CD8-positive, alpha-beta memory T cell (primary cell): ENCODE measurements around the gene PRKACG. TPM values are rescaled to one million over a fixed set of nuclear protein-coding genes. Genes with fewer than 3 reads are reported as not detected.

Experiments used
- CTCF ChIA-PET: fragments of 350-600 bp; sonication (Branson Sonifier 250); formaldehyde crosslinking; loops from one replicate; lab custom pipeline; 2021; ENCODE audit warnings: antibody characterized with exemption; lab: Charles Lee
- POLR2A ChIA-PET: fragments of 350-600 bp; sonication (Branson Sonifier 250); formaldehyde crosslinking; loops from one replicate; lab custom pipeline; 2021; ENCODE audit warnings: antibody characterized with exemption; lab: Charles Lee
- DNase-seq, 5 donors: peaks; one replicate each; pipeline versions ENCODE4 v3.0.0 to v3.0.0-alpha.2; 2020 to 2022; ENCODE audit warnings: mixed read lengths in 1 of 5
- H3K27ac ChIP-seq: one replicate; pipeline ENCODE4 v1.7.0; 2013; ENCODE audit warnings: low read depth, mild to moderate bottlenecking, low read length, moderate library complexity
- H3K27me3 ChIP-seq: 2 replicates; pipeline ENCODE4 v1.7.0; 2013; ENCODE audit warnings: low read length, mild to moderate bottlenecking; ENCODE audit not compliant: insufficient read depth, poor library complexity, severe bottlenecking
- H3K36me3 ChIP-seq: 2 replicates; pipeline ENCODE4 v1.7.0; 2013; ENCODE audit warnings: mild to moderate bottlenecking, low read length, moderate library complexity; ENCODE audit not compliant: insufficient read depth
- H3K4me1 ChIP-seq: 2 replicates; pipeline ENCODE4 v1.7.0; 2013; ENCODE audit warnings: mild to moderate bottlenecking, low read length, moderate library complexity; ENCODE audit not compliant: insufficient read depth
- H3K4me3 ChIP-seq: 2 replicates; pipeline ENCODE4 v1.7.0; 2013; ENCODE audit warnings: mild to moderate bottlenecking, low read length
- H3K9me3 ChIP-seq: 2 replicates; pipeline ENCODE4 v1.7.0; 2013; ENCODE audit warnings: mild to moderate bottlenecking, low read length
- H3K27ac Mint-ChIP-seq, 8 donors: one replicate each; pipeline ENCODE4 v1.8.0; 2020 to 2021; ENCODE audit warnings: mixed read lengths in 8 of 8, mild to moderate bottlenecking in 6 of 8, inconsistent platforms in 3 of 8, moderate library complexity in 3 of 8
- H3K27me3 Mint-ChIP-seq, 2 donors: one replicate each; pipeline ENCODE4 v1.8.0; 2020 to 2021; ENCODE audit warnings: mixed read lengths in 2 of 2, mild to moderate bottlenecking in 1 of 2, moderate library complexity in 1 of 2
- H3K36me3 Mint-ChIP-seq, 3 donors: one replicate each; pipeline ENCODE4 v1.8.0; 2020 to 2021; ENCODE audit warnings: mixed read lengths in 3 of 3, inconsistent platforms in 1 of 3, mild to moderate bottlenecking in 1 of 3
- H3K4me1 Mint-ChIP-seq, 3 donors: one replicate each; pipeline ENCODE4 v1.8.0; 2020 to 2021; ENCODE audit warnings: mixed read lengths in 3 of 3, inconsistent platforms in 1 of 3, mild to moderate bottlenecking in 1 of 3
- H3K4me3 Mint-ChIP-seq, 7 donors: one replicate each; pipeline ENCODE4 v1.8.0; 2020 to 2021; ENCODE audit warnings: mixed read lengths in 7 of 7, mild to moderate bottlenecking in 6 of 7, moderate library complexity in 4 of 7, inconsistent platforms in 2 of 7
- H3K9me3 Mint-ChIP-seq, 5 donors: one replicate each; pipeline ENCODE4 v1.8.0; 2020 to 2022; ENCODE audit warnings: mixed read lengths in 5 of 5, mild to moderate bottlenecking in 3 of 5, moderate library complexity in 2 of 5, inconsistent platforms in 1 of 5
- polyA plus RNA-seq: library from polyadenylated mRNA; unstranded; fragments of 300-500 nt; fragmentation: Illumina TruSeq; gene quantifications from one replicate; pipeline ENCODE4 v1.2.3, GENCODE V29; 2021
- total RNA-seq, 2 experiments: library from RNA; stranded (reverse); gene quantifications; one replicate each; pipeline ENCODE4 v1.2.3, GENCODE V29; 2021

PRKACG gene
- total and polyA plus RNA-seq, 3 experiments from 2014 or later = not detected

DNA sequence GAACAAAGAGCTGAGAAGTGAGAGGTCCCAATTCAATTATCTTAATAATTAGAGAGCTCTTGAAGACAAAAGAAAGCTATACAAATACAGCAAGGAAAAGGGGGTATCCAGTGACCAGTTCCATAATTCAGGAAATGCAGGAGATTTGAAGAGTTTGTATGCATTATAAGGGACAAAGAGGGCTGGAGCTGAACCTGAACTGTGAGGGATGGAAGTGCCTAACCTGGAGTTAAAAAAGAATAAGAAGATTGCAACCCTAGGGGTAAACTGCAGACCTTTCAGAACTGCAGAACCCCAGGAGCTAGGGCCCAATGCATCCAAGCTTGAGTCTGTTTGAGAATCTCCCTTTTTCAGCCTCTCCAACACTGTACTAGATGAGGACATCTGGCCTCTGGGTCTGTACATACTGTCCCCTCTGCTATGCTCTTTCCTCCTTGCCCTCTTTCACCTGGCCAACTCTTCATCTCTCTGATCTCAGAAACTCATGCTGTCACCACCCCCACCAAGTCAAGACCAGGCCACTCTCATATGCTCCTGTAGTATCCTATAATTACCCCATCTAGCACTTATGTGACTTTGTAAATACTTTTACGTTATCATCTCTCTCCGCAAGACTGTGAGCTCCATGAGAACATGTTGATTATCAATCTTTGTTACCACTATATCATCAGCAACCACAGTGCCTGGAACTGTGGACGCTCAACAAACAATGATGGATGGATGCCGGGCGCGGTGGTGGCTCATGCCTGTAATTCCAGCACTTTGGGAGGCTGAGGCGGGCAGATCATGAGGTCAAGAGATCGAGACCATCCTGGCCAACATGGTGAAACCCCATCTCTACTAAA is 6.6 kb upstream of the PRKACG start:
- peaks cover 20 to 32% (median 21%) of the 10 kb centered on the region in 3 donors for H3K4me1 Mint-ChIP-seq
- H3K4me3 ChIP-seq = no peak overlapping the region
- H3K27me3 ChIP-seq = no peaks in the 10 kb centered on the region
- CTCF ChIA-PET = interaction anchor here (0.8 to 1.9 kb wide), 6 partner anchors 8 to 437 kb away, joined by 3 to 5 read pairs (median 4); partner anchors contain the start of gene FXN
- H3K9me3 ChIP-seq = no peaks in the 10 kb centered on the region
- H3K27me3 Mint-ChIP-seq = peaks cover 2 to 10% of the 10 kb centered on the region in 2 donors
- no peak for DNase-seq
- peak overlapping the region in 4 of 8 donors; percentile 5 to 59 (median 19) for H3K27ac Mint-ChIP-seq
- H3K36me3 ChIP-seq = no peaks in the 10 kb centered on the region
- peaks cover 22% of the 10 kb centered on the region for H3K4me1 ChIP-seq
- peak overlapping the region in 3 of 7 donors; percentile 2 to 52 (median 41) for H3K4me3 Mint-ChIP-seq
- POLR2A ChIA-PET = interaction anchor here (1.3 kb wide), 1 partner anchor 15 kb away, joined by 4 read pairs; the partner anchor contains the start of gene FXN
- H3K27ac ChIP-seq = peak overlapping the region; percentile 51
- H3K36me3 Mint-ChIP-seq = peaks cover 0 to 3% (median 0%) of the 10 kb centered on the region in 3 donors
- no peaks in the 10 kb centered on the region for H3K9me3 Mint-ChIP-seq

DNA sequence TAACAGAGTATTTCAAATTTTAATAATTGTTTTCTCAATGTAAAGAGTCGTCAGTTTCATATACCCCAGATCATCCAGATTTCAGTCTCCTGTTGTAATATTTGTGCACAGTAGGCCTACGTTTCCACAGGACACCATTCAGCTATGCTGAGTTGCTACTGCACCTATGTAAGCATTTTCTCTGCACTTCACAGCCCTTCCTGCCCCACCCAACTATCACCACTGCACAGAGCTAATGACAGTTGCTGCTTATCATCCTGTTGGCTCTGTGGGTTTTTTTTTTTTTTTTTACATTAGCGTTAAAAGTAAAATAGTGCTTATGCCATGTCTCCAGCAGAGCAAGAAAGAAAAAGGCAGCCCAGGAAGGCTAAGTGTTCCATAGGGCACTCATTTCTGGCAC is 5.9 kb upstream of the PRKACG start:
- DNase-seq = peak; percentile 5 to 58 (median 40)
- H3K27ac Mint-ChIP-seq = peak overlapping the region in 4 of 8 donors; percentile 5 to 59 (median 32)
- no peaks in the 10 kb centered on the region for H3K9me3 ChIP-seq

GRCh38 chr9:69018737-69019136 is 4.8 kb upstream of the PRKACG start:
- H3K36me3 Mint-ChIP-seq = peaks cover 0 to 3% (median 0%) of the 10 kb centered on the region in 3 donors
- no peak for DNase-seq
- Histone ChIP-seq H3K4me1 (peaks cover 22% of the 10 kb centered on the region), H3K27ac (no peak overlapping the region), H3K36me3 (no peaks in the 10 kb centered on the region), H3K27me3 (no peaks in the 10 kb centered on the region), H3K9me3 (no peaks in the 10 kb centered on the region), H3K4me3 (no peak overlapping the region)
- no peak overlapping the region for H3K4me3 Mint-ChIP-seq
- H3K27ac Mint-ChIP-seq = peak overlapping the region in 1 of 8 donors; percentile 7
- ChIA-PET POLR2A (no interaction called here), CTCF (no interaction called here)
- H3K9me3 Mint-ChIP-seq = no peaks in the 10 kb centered on the region
- peaks cover 20 to 32% (median 21%) of the 10 kb centered on the region in 3 donors for H3K4me1 Mint-ChIP-seq
- peaks cover 7 to 15% of the 10 kb centered on the region in 2 donors for H3K27me3 Mint-ChIP-seq

More for the DNA sequence above, 5.9 kb upstream of the PRKACG start:
- no peaks in the 10 kb centered on the region for H3K36me3 ChIP-seq
- Mint-ChIP-seq H3K27me3 (peaks cover 2 to 14% of the 10 kb centered on the region in 2 donors), H3K9me3 (no peaks in the 10 kb centered on the region), H3K4me3 (peak overlapping the region in 2 of 7 donors; percentile 41 to 52), H3K4me1 (peaks cover 20 to 32% (median 21%) of the 10 kb centered on the region in 3 donors), H3K36me3 (peaks cover 0 to 3% (median 0%) of the 10 kb centered on the region in 3 donors)
- ChIA-PET CTCF (interaction anchor here (0.8 to 1.9 kb wide), 6 partner anchors 8 to 436 kb away, joined by 3 to 5 read pairs (median 4); partner anchors contain the start of gene FXN), POLR2A (interaction anchor here (1.3 kb wide), 1 partner anchor 16 kb away, joined by 4 read pairs; the partner anchor contains the start of gene FXN)
- H3K27ac ChIP-seq = peak overlapping the region; percentile 51
- H3K4me3 ChIP-seq = no peak overlapping the region
- no peaks in the 10 kb centered on the region for H3K27me3 ChIP-seq
- peaks cover 22% of the 10 kb centered on the region for H3K4me1 ChIP-seq

GRCh38 chr9:69016191-69017096 is 2.5 kb upstream of the PRKACG start:
- Mint-ChIP-seq H3K4me1 (peaks cover 24 to 33% (median 30%) of the 10 kb centered on the region in 3 donors), H3K4me3 (no peak overlapping the region), H3K27ac (peak overlapping the region in 1 of 8 donors; percentile 12), H3K9me3 (no peaks in the 10 kb centered on the region), H3K27me3 (peaks cover 8 to 28% of the 10 kb centered on the region in 2 donors), H3K36me3 (peaks cover 0 to 2% (median 0%) of the 10 kb centered on the region in 3 donors)
- DNase-seq = no peak
- Histone ChIP-seq H3K27me3 (no peaks in the 10 kb centered on the region), H3K36me3 (no peaks in the 10 kb centered on the region), H3K4me3 (no peak overlapping the region), H3K9me3 (no peaks in the 10 kb centered on the region), H3K4me1 (peaks cover 22% of the 10 kb centered on the region), H3K27ac (no peak overlapping the region)
- POLR2A ChIA-PET = no interaction called here
- CTCF ChIA-PET = interaction anchor here (0.6 to 1.6 kb wide), 2 partner anchors 8 to 10 kb away, joined by 3 to 4 read pairs; no protein-coding TSS in a partner anchor

- Mint-ChIP-seq H3K4me3 (no peak overlapping the region), H3K9me3 (peaks cover 0 to 2% (median 0%) of the 10 kb centered on the region in 5 donors), H3K27me3 (peaks cover 8 to 45% of the 10 kb centered on the region in 2 donors), H3K27ac (no peak overlapping the region), H3K36me3 (no peaks in the 10 kb centered on the region), H3K4me1 (peaks cover 4 to 9% (median 7%) of the 10 kb centered on the region in 3 donors)
- H3K27ac ChIP-seq = no peak overlapping the region
- H3K4me1 ChIP-seq = no peaks in the 10 kb centered on the region
- H3K4me3 ChIP-seq = no peak overlapping the region
- no peak for DNase-seq
- POLR2A ChIA-PET = no interaction called here
- no peaks in the 10 kb centered on the region for H3K9me3 ChIP-seq
- CTCF ChIA-PET = interaction anchor here (1.3 kb wide), 1 partner anchor 14 kb away, joined by 4 read pairs; no protein-coding TSS in a partner anchor
- H3K36me3 ChIP-seq = no peaks in the 10 kb centered on the region
- H3K27me3 ChIP-seq = no peaks in the 10 kb centered on the region
Measured at GRCh38 chr9:69013382-69013727, 558 bp downstream of the PRKACG start.

DNA sequence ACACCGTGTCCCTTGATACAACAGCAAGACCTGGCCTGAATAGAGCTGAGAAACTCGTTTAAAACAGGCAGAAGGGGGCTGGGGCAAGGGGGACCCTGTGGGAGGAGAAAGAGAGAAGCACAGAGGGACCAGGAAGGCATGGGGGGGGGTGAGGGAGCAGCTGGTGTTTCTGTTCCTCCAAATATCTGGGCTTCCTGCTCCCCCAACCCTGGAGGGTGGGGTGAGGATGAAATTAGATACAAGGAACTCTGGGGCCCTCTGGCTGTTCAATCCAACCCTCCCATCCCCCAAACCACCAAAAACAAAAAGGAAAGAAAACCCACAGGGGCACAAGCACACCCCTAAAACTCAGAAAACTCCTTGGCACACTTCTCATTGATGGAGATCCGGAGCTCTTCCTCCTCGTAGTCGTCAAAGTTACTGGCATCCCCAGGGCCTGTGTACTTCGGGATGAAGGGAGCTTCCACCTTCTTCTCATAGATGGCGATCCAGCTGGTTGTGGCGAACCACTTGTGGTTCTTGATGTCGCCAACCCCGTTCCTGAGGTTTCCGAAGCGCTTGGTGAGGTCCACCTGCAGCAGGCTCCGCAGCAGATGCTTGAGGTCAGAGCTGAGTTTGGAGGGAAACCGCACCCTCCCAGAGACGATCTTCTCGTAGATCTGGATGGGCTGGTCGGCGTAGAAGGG is 1.1 kb downstream of the PRKACG start:
- Mint-ChIP-seq H3K4me1 (peaks cover 3 to 9% (median 6%) of the 10 kb centered on the region in 3 donors), H3K27ac (no peak overlapping the region), H3K4me3 (peak overlapping the region in 1 of 7 donors; percentile 14), H3K36me3 (no peaks in the 10 kb centered on the region), H3K9me3 (peaks cover 0 to 2% (median 0%) of the 10 kb centered on the region in 5 donors), H3K27me3 (peaks cover 8 to 50% of the 10 kb centered on the region in 2 donors)
- H3K9me3 ChIP-seq = no peaks in the 10 kb centered on the region
- POLR2A ChIA-PET = no interaction called here
- CTCF ChIA-PET = interaction anchor here (1.3 kb wide), 1 partner anchor 13 kb away, joined by 4 read pairs; no protein-coding TSS in a partner anchor
- no peak for DNase-seq
- no peaks in the 10 kb centered on the region for H3K36me3 ChIP-seq
- no peak overlapping the region for H3K4me3 ChIP-seq
- no peaks in the 10 kb centered on the region for H3K27me3 ChIP-seq
- H3K27ac ChIP-seq = no peak overlapping the region
- no peaks in the 10 kb centered on the region for H3K4me1 ChIP-seq

DNA sequence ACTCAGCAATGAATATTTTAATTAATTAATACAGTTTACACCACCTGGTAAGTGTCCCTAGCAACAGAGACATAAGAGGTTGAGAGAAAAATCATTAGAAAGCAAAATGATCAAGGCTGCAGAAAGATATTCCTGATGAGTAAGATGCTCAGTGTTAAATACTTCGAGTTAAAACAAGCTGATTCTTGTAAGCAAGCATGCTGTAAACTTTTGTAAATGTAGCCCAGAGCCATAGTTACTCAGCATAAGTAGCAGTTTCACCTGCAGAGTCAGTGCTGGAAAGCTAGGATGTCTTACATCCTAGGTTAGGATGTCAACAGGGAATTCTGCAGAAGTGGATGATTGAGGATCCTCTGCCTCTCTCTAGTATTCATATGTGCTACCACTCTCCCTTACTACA is 4.2 kb downstream of the PRKACG start:
- ChIA-PET CTCF (interaction anchor here (1.6 to 2.0 kb wide), 2 partner anchors 10 to 26 kb away, joined by 3 to 4 read pairs; partner anchors contain the start of gene FXN), POLR2A (no interaction called here)
- no peak for DNase-seq
- Mint-ChIP-seq H3K4me1 (peaks cover 3 to 9% (median 6%) of the 10 kb centered on the region in 3 donors), H3K36me3 (no peaks in the 10 kb centered on the region), H3K9me3 (peaks cover 0 to 2% (median 0%) of the 10 kb centered on the region in 5 donors), H3K27me3 (peaks cover 15 to 62% of the 10 kb centered on the region in 2 donors), H3K27ac (no peak overlapping the region), H3K4me3 (no peak overlapping the region)
- H3K27me3 ChIP-seq = no peaks in the 10 kb centered on the region
- H3K4me1 ChIP-seq = no peaks in the 10 kb centered on the region
- no peaks in the 10 kb centered on the region for H3K9me3 ChIP-seq
- H3K4me3 ChIP-seq = no peak overlapping the region
- H3K27ac ChIP-seq = no peak overlapping the region
- H3K36me3 ChIP-seq = no peaks in the 10 kb centered on the region
